ENCODE results near the gene EDNRA. TPM values are rescaled to one million over a fixed set of nuclear protein-coding genes. Genes with fewer than 3 reads are reported as not detected.
A peak's percentile ranks its signal among the peaks of the same experiment; 100 is the strongest.

EDNRA gene
- polyA plus RNA-seq, 1 of the 3 experiments (the other 2 are of a cell fraction) = 1.2 TPM

DNA sequence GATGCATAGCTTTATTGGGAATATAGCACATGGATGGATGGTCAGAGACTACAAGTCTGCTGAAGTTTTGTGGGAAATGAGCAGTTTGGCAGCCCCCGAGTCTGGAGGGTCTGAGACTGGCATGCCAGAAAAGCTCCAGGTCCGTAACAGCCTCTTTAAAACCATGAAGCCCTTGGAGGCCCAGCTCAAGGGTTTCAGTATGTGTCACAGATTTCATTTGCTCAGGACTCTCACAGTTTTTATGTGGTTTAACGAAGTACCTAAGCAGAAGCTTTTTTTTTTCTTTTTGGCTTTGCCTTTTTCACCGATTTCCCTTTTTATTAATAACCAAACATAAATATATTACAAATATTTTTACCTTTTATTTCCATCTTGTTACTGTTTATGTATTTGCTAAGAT, 105.7 kb downstream of the EDNRA start (continued):
- TF ChIP-seq SIN3A (IDR thresholded peaks at IDR 0.05; ENCODE audit: borderline replicate concordance, low read depth, low read length) = no peak
- TF ChIP-seq NRF1 (IDR thresholded peaks at IDR 0.05; ENCODE audit: low read depth, low read length) = no peak
- TF ChIP-seq ELF1 (IDR thresholded peaks at IDR 0.05) = no peak
- no peak for TF ChIP-seq FOXJ3 (CRISPR knock-in tag; IDR thresholded peaks at IDR 0.05)
- no peak for TF ChIP-seq RXRA (IDR thresholded peaks at IDR 0.05; ENCODE audit: borderline replicate concordance, low read depth)

DNA sequence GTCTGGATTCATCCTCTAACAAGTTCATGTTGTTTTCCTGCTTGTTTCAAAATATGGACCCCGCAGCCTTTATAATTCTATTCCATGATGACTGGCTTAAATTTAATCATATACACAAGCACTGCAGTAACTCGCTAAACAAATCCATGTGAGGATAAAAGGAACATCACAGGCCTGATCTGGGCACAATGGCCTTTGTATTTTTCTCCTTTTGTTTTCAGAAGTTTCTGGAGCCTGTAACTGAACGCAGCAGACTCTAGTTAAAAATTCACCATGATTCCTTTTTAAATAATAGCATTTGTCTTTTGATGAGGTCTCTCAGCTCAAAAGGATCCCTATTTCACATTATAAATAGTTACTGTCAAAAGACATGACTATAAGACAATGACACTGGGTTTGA, 106.1 kb downstream of the EDNRA start:
- ChIA-PET CTCF (interaction anchor here (0.9 to 5.1 kb wide), 8 partner anchors 10 to 568 kb away, joined by 3 to 47 read pairs (median 8); no protein-coding TSS in a partner anchor), POLR2A (no interaction called here)
- 93% methylated on average over 3 of the region's 3 CpGs for WGBS (ENCODE audit: low lambda C conversion rate)

More for the DNA sequence above, 106.1 kb downstream of the EDNRA start:
- no peaks in the 10 kb centered on the region for H3K79me2 ChIP-seq (ENCODE audit: insufficient read depth)
- H3F3A ChIP-seq (replicated peaks; ENCODE audit: insufficient read depth) = peaks cover 3% of the 10 kb centered on the region
- no peak overlapping the region for H2AFZ ChIP-seq (ENCODE audit: low read depth)
- DNase-seq = no peak
- TF ChIP-seq, protein P1, sequence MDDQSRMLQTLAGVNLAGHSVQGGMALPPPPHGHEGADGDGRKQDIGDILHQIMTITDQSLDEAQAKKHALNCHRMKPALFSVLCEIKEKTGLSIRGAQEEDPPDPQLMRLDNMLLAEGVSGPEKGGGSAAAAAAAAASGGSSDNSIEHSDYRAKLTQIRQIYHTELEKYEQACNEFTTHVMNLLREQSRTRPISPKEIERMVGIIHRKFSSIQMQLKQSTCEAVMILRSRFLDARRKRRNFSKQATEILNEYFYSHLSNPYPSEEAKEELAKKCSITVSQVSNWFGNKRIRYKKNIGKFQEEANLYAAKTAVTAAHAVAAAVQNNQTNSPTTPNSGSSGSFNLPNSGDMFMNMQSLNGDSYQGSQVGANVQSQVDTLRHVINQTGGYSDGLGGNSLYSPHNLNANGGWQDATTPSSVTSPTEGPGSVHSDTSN (IDR thresholded peaks at IDR 0.05) = no peak
- TF ChIP-seq EZH2phosphoT487 (IDR thresholded peaks at IDR 0.05; ENCODE audit: borderline replicate concordance, low read depth) (no peak), FOSL2 (IDR thresholded peaks at IDR 0.05; ENCODE audit: borderline replicate concordance, low read depth) (no peak), RFX5 (IDR thresholded peaks at IDR 0.05; ENCODE audit: low read length) (no peak), MXI1 (IDR thresholded peaks at IDR 0.05; ENCODE audit: low read depth, low read length) (no peak), NRF1 (IDR thresholded peaks at IDR 0.05; ENCODE audit: low read depth, low read length) (no peak), EP300 (IDR thresholded peaks at IDR 0.05; ENCODE audit: borderline replicate concordance in 1 of 2, low read depth in 1 of 2, low read length in 1 of 2) (no peak), GATA2 (CRISPR knock-in tag; IDR thresholded peaks at IDR 0.05) (no peak), TAF1 (IDR thresholded peaks at IDR 0.05; ENCODE audit: borderline replicate concordance, low read depth, low read length) (no peak), RXRA (IDR thresholded peaks at IDR 0.05; ENCODE audit: borderline replicate concordance, low read depth) (no peak), SIN3A (IDR thresholded peaks at IDR 0.05; ENCODE audit: borderline replicate concordance, low read depth, low read length) (no peak), FOXM1 (IDR thresholded peaks at IDR 0.05; ENCODE audit: low read depth) (no peak)
- TF ChIP-seq, protein P2, sequence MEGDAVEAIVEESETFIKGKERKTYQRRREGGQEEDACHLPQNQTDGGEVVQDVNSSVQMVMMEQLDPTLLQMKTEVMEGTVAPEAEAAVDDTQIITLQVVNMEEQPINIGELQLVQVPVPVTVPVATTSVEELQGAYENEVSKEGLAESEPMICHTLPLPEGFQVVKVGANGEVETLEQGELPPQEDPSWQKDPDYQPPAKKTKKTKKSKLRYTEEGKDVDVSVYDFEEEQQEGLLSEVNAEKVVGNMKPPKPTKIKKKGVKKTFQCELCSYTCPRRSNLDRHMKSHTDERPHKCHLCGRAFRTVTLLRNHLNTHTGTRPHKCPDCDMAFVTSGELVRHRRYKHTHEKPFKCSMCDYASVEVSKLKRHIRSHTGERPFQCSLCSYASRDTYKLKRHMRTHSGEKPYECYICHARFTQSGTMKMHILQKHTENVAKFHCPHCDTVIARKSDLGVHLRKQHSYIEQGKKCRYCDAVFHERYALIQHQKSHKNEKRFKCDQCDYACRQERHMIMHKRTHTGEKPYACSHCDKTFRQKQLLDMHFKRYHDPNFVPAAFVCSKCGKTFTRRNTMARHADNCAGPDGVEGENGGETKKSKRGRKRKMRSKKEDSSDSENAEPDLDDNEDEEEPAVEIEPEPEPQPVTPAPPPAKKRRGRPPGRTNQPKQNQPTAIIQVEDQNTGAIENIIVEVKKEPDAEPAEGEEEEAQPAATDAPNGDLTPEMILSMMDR (IDR thresholded peaks at IDR 0.05) = no peak
- TF ChIP-seq, protein P3, sequence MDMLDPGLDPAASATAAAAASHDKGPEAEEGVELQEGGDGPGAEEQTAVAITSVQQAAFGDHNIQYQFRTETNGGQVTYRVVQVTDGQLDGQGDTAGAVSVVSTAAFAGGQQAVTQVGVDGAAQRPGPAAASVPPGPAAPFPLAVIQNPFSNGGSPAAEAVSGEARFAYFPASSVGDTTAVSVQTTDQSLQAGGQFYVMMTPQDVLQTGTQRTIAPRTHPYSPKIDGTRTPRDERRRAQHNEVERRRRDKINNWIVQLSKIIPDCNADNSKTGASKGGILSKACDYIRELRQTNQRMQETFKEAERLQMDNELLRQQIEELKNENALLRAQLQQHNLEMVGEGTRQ (IDR thresholded peaks at IDR 0.05; ENCODE audit: borderline replicate concordance, low read depth, low read length) = no peak
- H3K9me3 ChIP-seq = no peaks in the 10 kb centered on the region
- H3K4me2 ChIP-seq = no peak overlapping the region
- no peaks in the 10 kb centered on the region for H3K36me3 ChIP-seq (replicated peaks in 1 of 2; ENCODE audit: control insufficient read depth in 1 of 2, insufficient read depth in 2 of 2, low read length in 1 of 2)
- no peak overlapping the region for H3K9ac ChIP-seq
- H3K4me3 ChIP-seq (ENCODE audit: low read depth in 2 of 2, low read length in 1 of 2) = no peak overlapping the region
- no peaks in the 10 kb centered on the region for H3K27me3 ChIP-seq (ENCODE audit: insufficient read depth)
- H3K9me2 ChIP-seq = no peaks in the 10 kb centered on the region
- peaks cover 7 to 12% of the 10 kb centered on the region in 2 experiments; a peak in 3 of 4 replicates for H3K4me1 ChIP-seq (ENCODE audit: control insufficient read depth in 1 of 2, insufficient read depth in 2 of 2, low read depth in 1 of 2, low read length in 1 of 2)
- H3K27ac ChIP-seq (ENCODE audit: low read depth in 2 of 2, low read length in 1 of 2) = peak overlapping the region in 1 of 2 experiments; percentile 50; a peak in 2 of 4 replicates
- no peaks in the 10 kb centered on the region for H4K20me1 ChIP-seq (ENCODE audit: insufficient read depth)

All from SK-N-SH (cell line).